MM.1S (cell line): Measurements from ENCODE around the gene PASD1.
"Not testable (repeated sequence)": the region's sequence is repeated elsewhere in the genome, so short reads cannot be mapped to it uniquely, and the experiment has no call there.

Experiments used
- DNase-seq: peaks from one replicate; pipeline ENCODE4 v3.0.0-alpha.2; 2015
- H2AFZ ChIP-seq: fragments of 300-600 bp; sonication (generic); 2 replicates; pipeline ENCODE4 v1.6.0; 2016; ENCODE audit warnings: antibody characterized with exemption, low read length
- H3F3A ChIP-seq: fragments of 300-600 bp; sonication (generic); 2 replicates; pipeline ENCODE4 v1.6.1; 2016; ENCODE audit warnings: mild to moderate bottlenecking, antibody characterized with exemption, low read length, moderate library complexity, mixed read lengths; ENCODE audit not compliant: insufficient read depth
- H3K27ac ChIP-seq: fragments of 300-600 bp; sonication (generic); 2 replicates; pipeline ENCODE4 v1.5.1; 2016; ENCODE audit warnings: mild to moderate bottlenecking, low read length
- H3K27me3 ChIP-seq: fragments of 300-600 bp; sonication (generic); replicated peaks from 2 replicates; pipeline ENCODE4 v1.6.0; 2016; ENCODE audit warnings: low read length; ENCODE audit not compliant: insufficient read depth
- H3K36me3 ChIP-seq: fragments of 300-600 bp; sonication (generic); replicated peaks from 2 replicates; pipeline ENCODE4 v1.6.1; 2016; ENCODE audit warnings: mild to moderate bottlenecking, low read length, mixed read lengths; ENCODE audit not compliant: insufficient read depth
- H3K4me1 ChIP-seq: fragments of 300-600 bp; sonication (generic); 2 replicates; pipeline ENCODE4 v1.6.1; 2016; ENCODE audit warnings: low read length, mixed read lengths
- H3K4me2 ChIP-seq: fragments of 300-600 bp; sonication (generic); 2 replicates; pipeline ENCODE4 v1.6.0; 2016; ENCODE audit warnings: low read depth, low read length
- H3K4me3 ChIP-seq: fragments of 300-600 bp; sonication (generic); 2 replicates; pipeline ENCODE4 v1.5.1; 2016; ENCODE audit warnings: low read length, mixed read lengths
- H3K79me2 ChIP-seq: fragments of 300-600 bp; sonication (generic); 2 replicates; pipeline ENCODE4 v1.6.1; 2016; ENCODE audit warnings: mixed run types, low read length, mixed read lengths
- H3K9ac ChIP-seq: fragments of 300-600 bp; sonication (generic); 2 replicates; pipeline ENCODE4 v1.6.1; 2016; ENCODE audit warnings: low read length, mixed read lengths
- H3K9me2 ChIP-seq: fragments of 300-600 bp; sonication (generic); replicated peaks from 2 replicates; pipeline ENCODE4 v1.6.1; 2016; ENCODE audit warnings: mild to moderate bottlenecking, low read length, mixed read lengths; ENCODE audit not compliant: insufficient read depth
- H3K9me3 ChIP-seq: fragments of 300-600 bp; sonication (generic); replicated peaks from 2 replicates; pipeline ENCODE4 v1.6.1; 2016; ENCODE audit warnings: mild to moderate bottlenecking, low read length, mixed read lengths; ENCODE audit not compliant: insufficient read depth
- H4K20me1 ChIP-seq: fragments of 300-600 bp; sonication (generic); 2 replicates; pipeline ENCODE4 v1.6.1; 2016; ENCODE audit warnings: mild to moderate bottlenecking, low read length, moderate library complexity, mixed read lengths; ENCODE audit not compliant: insufficient read depth
- CTCF ChIP-seq: fragments of 300-600 bp; sonication (generic); IDR thresholded peaks from 2 replicates; pipeline ENCODE4 v1.5.1; 2016; ENCODE audit warnings: antibody characterized with exemption, low read length, mixed read lengths
- EZH2 ChIP-seq: fragments of 300-600 bp; sonication (generic); optimal IDR thresholded peaks from 2 replicates; pipeline ENCODE3; 2017; ENCODE audit warnings: low read depth, mild to moderate bottlenecking, antibody characterized with exemption, low read length, mixed read lengths
- EZH2phosphoT487 ChIP-seq: fragments of 300-600 bp; sonication (generic); IDR thresholded peaks from 2 replicates; pipeline ENCODE4 v1.6.1; 2018; ENCODE audit warnings: antibody characterized with exemption, low read length

PASD1 gene

GRCh38 chrX:151695583-151696340, 132.3 kb downstream of the PASD1 start:
- Histone ChIP-seq H3K4me1 (no peaks in the 10 kb centered on the region), H3K27ac (no peak overlapping the region), H3K4me3 (no peak overlapping the region), H3K79me2 (no peaks in the 10 kb centered on the region), H3K4me2 (no peak overlapping the region), H3K9me3 (no peaks in the 10 kb centered on the region), H2AFZ (no peak overlapping the region), H3K27me3 (no peaks in the 10 kb centered on the region), H3K9ac (no peak overlapping the region), H3K9me2 (no peaks in the 10 kb centered on the region), H4K20me1 (no peaks in the 10 kb centered on the region), H3F3A (no peaks in the 10 kb centered on the region), H3K36me3 (no peaks in the 10 kb centered on the region)
- DNase-seq = no peak
- TF ChIP-seq EZH2phosphoT487 (no peak), CTCF (no peak), EZH2 (no peak)

- not testable (repeated sequence) for H3K4me3 ChIP-seq, H3K9me2 ChIP-seq, DNase-seq, H3F3A ChIP-seq, H3K79me2 ChIP-seq, H3K9me3 ChIP-seq, H3K4me1 ChIP-seq, H3K4me2 ChIP-seq, H3K36me3 ChIP-seq, H2AFZ ChIP-seq, H3K27me3 ChIP-seq, H3K9ac ChIP-seq, H3K27ac ChIP-seq, H4K20me1 ChIP-seq
These were observed 133.6 kb downstream of the PASD1 start for GRCh38 chrX:151697082-151697481.

- Histone ChIP-seq H3K9ac (no peak overlapping the region), H3K36me3 (no peaks in the 10 kb centered on the region), H3F3A (no peaks in the 10 kb centered on the region), H3K9me3 (no peaks in the 10 kb centered on the region), H3K4me1 (no peaks in the 10 kb centered on the region), H3K4me3 (no peak overlapping the region), H3K79me2 (no peaks in the 10 kb centered on the region), H2AFZ (no peak overlapping the region), H3K27me3 (no peaks in the 10 kb centered on the region), H3K9me2 (no peaks in the 10 kb centered on the region), H3K27ac (no peak overlapping the region), H3K4me2 (no peak overlapping the region), H4K20me1 (no peaks in the 10 kb centered on the region)
- TF ChIP-seq CTCF = no peak
- no peak for TF ChIP-seq EZH2phosphoT487
- TF ChIP-seq EZH2 = no peak
- no peak for DNase-seq
These were observed 134.0 kb downstream of the PASD1 start for GRCh38 chrX:151697522-151697921.

- TF ChIP-seq EZH2phosphoT487 (no peak), CTCF (no peak), EZH2 (no peak)
- no peak overlapping the region for H2AFZ ChIP-seq
- no peaks in the 10 kb centered on the region for H3K9me2 ChIP-seq
- H3K79me2 ChIP-seq = no peaks in the 10 kb centered on the region
- H3K27me3 ChIP-seq = no peaks in the 10 kb centered on the region
- no peaks in the 10 kb centered on the region for H3K4me1 ChIP-seq
- H3K27ac ChIP-seq = no peak overlapping the region
- no peak overlapping the region for H3K9ac ChIP-seq
- no peak overlapping the region for H3K4me3 ChIP-seq
- H3K9me3 ChIP-seq = no peaks in the 10 kb centered on the region
- H4K20me1 ChIP-seq = no peaks in the 10 kb centered on the region
- no peaks in the 10 kb centered on the region for H3K36me3 ChIP-seq
- no peaks in the 10 kb centered on the region for H3F3A ChIP-seq
- no peak overlapping the region for H3K4me2 ChIP-seq
- no peak for DNase-seq
These were observed 135.0 kb downstream of the PASD1 start for GRCh38 chrX:151698485-151698884.
